ENCODE results near the gene LHPP.

LHPP gene

GRCh38 chr10:124491105-124491504 lies 29.5 kb downstream of the LHPP start (continued):
- TF ChIP-seq ZBTB10 (tag by site-specific recombination; IDR thresholded peaks at IDR 0.05) (no peak), ZNF391 (tag by site-specific recombination; IDR thresholded peaks at IDR 0.05; ENCODE audit: borderline replicate concordance, low read depth) (no peak), ZNF777 (tag by site-specific recombination; IDR thresholded peaks at IDR 0.05; ENCODE audit: borderline replicate concordance) (no peak), ZNF843 (tag by site-specific recombination; IDR thresholded peaks at IDR 0.05) (no peak)

GRCh38 chr10:124492266-124492665 lies 30.6 kb downstream of the LHPP start:
- Histone ChIP-seq H3K4me1 (ENCODE audit: control insufficient read depth, insufficient read depth, low read length) (no peaks in the 10 kb centered on the region), H3K27ac (ENCODE audit: extremely low read depth, low read depth, low read length) (no peak overlapping the region), H3K9me3 (ENCODE audit: control insufficient read depth, insufficient read depth, low read depth, low read length) (no peaks in the 10 kb centered on the region), H3K4me3 (ENCODE audit: low read depth, low read length) (no peak overlapping the region), H3K36me3 (ENCODE audit: control insufficient read depth in 2 of 2, insufficient read depth in 1 of 2, low read length in 2 of 2) (no peaks in the 10 kb centered on the region)
- ChIA-PET CTCF (no interaction called here), POLR2A (no interaction called here)
- TF ChIP-seq SCRT2 (tag by site-specific recombination; IDR thresholded peaks at IDR 0.05) (no peak), ZSCAN23 (tag by site-specific recombination; IDR thresholded peaks at IDR 0.05) (no peak), ZNF184 (tag by site-specific recombination; IDR thresholded peaks at IDR 0.05) (no peak), ZNF488 (tag by site-specific recombination; IDR thresholded peaks at IDR 0.05) (no peak), GLIS1 (tag by site-specific recombination; IDR thresholded peaks at IDR 0.05) (no peak), ZNF274 (IDR thresholded peaks at IDR 0.05; ENCODE audit: low read length) (no peak), ZNF274 (tag by site-specific recombination; IDR thresholded peaks at IDR 0.05; ENCODE audit: borderline replicate concordance) (no peak), ZNF571 (tag by site-specific recombination; IDR thresholded peaks at IDR 0.05) (no peak)

GRCh38 chr10:124493214-124493882 lies 31.7 kb downstream of the LHPP start:
- ChIA-PET CTCF (interaction anchor here (0.6 to 1.4 kb wide), 2 partner anchors 10 to 233 kb away, joined by 4 to 6 read pairs; no protein-coding TSS in a partner anchor), POLR2A (interaction anchor here (0.6 kb wide), 1 partner anchor 78 kb away, joined by 3 read pairs; no protein-coding TSS in a partner anchor)
- Histone ChIP-seq H3K9me3 (ENCODE audit: control insufficient read depth, insufficient read depth, low read depth, low read length) (no peaks in the 10 kb centered on the region), H3K4me1 (ENCODE audit: control insufficient read depth, insufficient read depth, low read length) (no peaks in the 10 kb centered on the region), H3K27ac (ENCODE audit: extremely low read depth, low read depth, low read length) (no peak overlapping the region), H3K4me3 (ENCODE audit: low read depth, low read length) (no peak overlapping the region), H3K36me3 (ENCODE audit: control insufficient read depth in 2 of 2, insufficient read depth in 1 of 2, low read length in 2 of 2) (no peaks in the 10 kb centered on the region)
- TF ChIP-seq KLF17 (tag by site-specific recombination; IDR thresholded peaks at IDR 0.05) (no peak), ZNF24 (tag by site-specific recombination; IDR thresholded peaks at IDR 0.05) (no peak), ZNF776 (tag by site-specific recombination; IDR thresholded peaks at IDR 0.05; ENCODE audit: borderline replicate concordance) (no peak)
